HepG2 (cell line): ENCODE measurements around the gene ACAP3. TPM values are rescaled to one million over a fixed set of nuclear protein-coding genes. Genes with fewer than 3 reads are reported as not detected.

Source experiments
- CREM ChIP-seq, 2 experiments: sonication (generic) in 1 of 2; formaldehyde crosslinking in 1 of 2; IDR thresholded peaks; 2 replicates each; pipeline versions ENCODE4 v1.4.0 to v1.6.1; 2016 to 2020; ENCODE audit warnings: antibody characterized with exemption in 1 of 2, mild to moderate bottlenecking in 1 of 2, missing genetic modification reagents in 1 of 2
- DPF2 ChIP-seq: sonication (generic); formaldehyde crosslinking; IDR thresholded peaks from 2 replicates; pipeline ENCODE4 v1.4.0; 2020; ENCODE audit warnings: mild to moderate bottlenecking, low read depth, missing genetic modification reagents, borderline replicate concordance
- FOXP4 ChIP-seq: sonication (generic); formaldehyde crosslinking; IDR thresholded peaks from 2 replicates; pipeline ENCODE4 v1.4.0; 2020; ENCODE audit warnings: missing genetic modification reagents
- HMGXB4 ChIP-seq, 2 experiments: sonication (generic) in 1 of 2; formaldehyde crosslinking in 1 of 2; IDR thresholded peaks; 2 replicates each; pipeline versions ENCODE4 v1.4.0 to v1.6.1; 2018 to 2020; ENCODE audit warnings: missing genetic modification reagents in 2 of 2, borderline replicate concordance in 1 of 2, low read depth in 1 of 2, mild to moderate bottlenecking in 1 of 2, missing biosample characterization in 1 of 2
- MEIS1 ChIP-seq: sonication (generic); formaldehyde crosslinking; IDR thresholded peaks from 2 replicates; pipeline ENCODE4 v1.9.0; 2021; ENCODE audit warnings: mild to moderate bottlenecking, missing genetic modification reagents, moderate library complexity, borderline replicate concordance
- NR3C1 ChIP-seq: sonication (generic); formaldehyde crosslinking; IDR thresholded peaks from 2 replicates; pipeline ENCODE4 v1.4.0; 2020; ENCODE audit warnings: missing genetic modification reagents
- ONECUT2 ChIP-seq: sonication (generic); formaldehyde crosslinking; IDR thresholded peaks from 2 replicates; pipeline ENCODE4 v1.4.0; 2020; ENCODE audit warnings: missing genetic modification reagents
- PCBP2 ChIP-seq: fragments of 200-400 bp; formaldehyde crosslinking; optimal IDR thresholded peaks from 2 replicates; pipeline ENCODE3; 2018; ENCODE audit warnings: low read length, low read depth; ENCODE audit not compliant: poor library complexity, severe bottlenecking
- STAG1 ChIP-seq: sonication (generic); formaldehyde crosslinking; IDR thresholded peaks from 2 replicates; pipeline ENCODE4 v1.4.0; 2020; ENCODE audit warnings: missing genetic modification reagents
- SYNCRIP ChIP-seq: fragments of 200-400 bp; formaldehyde crosslinking; IDR thresholded peaks from 2 replicates; pipeline ENCODE4 v1.6.1; 2018; ENCODE audit warnings: mild to moderate bottlenecking, low read depth, low read length; ENCODE audit not compliant: insufficient read depth
- TMF1 ChIP-seq: sonication (generic); formaldehyde crosslinking; IDR thresholded peaks from 2 replicates; pipeline ENCODE4 v1.8.1; 2022; ENCODE audit warnings: low read depth, missing genetic modification reagents
- YEATS4 ChIP-seq: sonication (generic); formaldehyde crosslinking; IDR thresholded peaks from 2 replicates; pipeline ENCODE4 v1.4.0; 2020; ENCODE audit warnings: missing genetic modification reagents, borderline replicate concordance
- ZMAT5 ChIP-seq: sonication (generic); formaldehyde crosslinking; IDR thresholded peaks from 2 replicates; pipeline ENCODE4 v1.5.0; 2020; ENCODE audit warnings: mild to moderate bottlenecking, low read depth, missing genetic modification reagents, borderline replicate concordance
- ZMYM3 ChIP-seq: sonication (generic); formaldehyde crosslinking; IDR thresholded peaks from 2 replicates; pipeline ENCODE4 v1.5.1; 2020; ENCODE audit warnings: mild to moderate bottlenecking, missing genetic modification reagents
- ZNF121 ChIP-seq: sonication (generic); formaldehyde crosslinking; IDR thresholded peaks from 2 replicates; pipeline ENCODE4 v1.5.0; 2020; ENCODE audit warnings: mild to moderate bottlenecking, missing genetic modification reagents
- ZNF367 ChIP-seq: sonication (generic); formaldehyde crosslinking; IDR thresholded peaks from 2 replicates; pipeline ENCODE4 v1.4.0; 2020; ENCODE audit warnings: missing genetic modification reagents, borderline replicate concordance
- ZNF609 ChIP-seq: sonication (generic); formaldehyde crosslinking; IDR thresholded peaks from 2 replicates; pipeline ENCODE4 v1.4.0; 2020; ENCODE audit warnings: mild to moderate bottlenecking, missing genetic modification reagents, borderline replicate concordance
- ZNF615 ChIP-seq: sonication (generic); formaldehyde crosslinking; IDR thresholded peaks from 2 replicates; pipeline ENCODE4 v1.5.0; 2020; ENCODE audit warnings: mild to moderate bottlenecking, missing genetic modification reagents, borderline replicate concordance
- ZSCAN31 ChIP-seq: sonication (generic); formaldehyde crosslinking; IDR thresholded peaks from 2 replicates; pipeline ENCODE4 v1.5.0; 2020; ENCODE audit warnings: low read depth, mild to moderate bottlenecking, missing genetic modification reagents
- polyA plus RNA-seq, 8 experiments: library from polyadenylated mRNA; depleted of rRNA in 3 of 8; stranded (reverse) in 7 of 8; unstranded in 1 of 8; fragments of >200 nt; fragmentation: Illumina TruSeq in 4 of 8; extraction: Trizol in 4 of 8; gene quantifications; 2 replicates each; pipeline versions ENCODE4 v1.2.1 to v1.2.3, GENCODE V29; 2011 to 2016; ENCODE audit warnings: low read depth in 4 of 8, missing spikeins in 1 of 8, mixed read lengths in 1 of 8; ENCODE audit not compliant: insufficient read depth in 1 of 8
- total RNA-seq, 5 experiments: library from RNA; depleted of rRNA; stranded (reverse); fragments of >200 nt; fragmentation: Illumina TruSeq; extraction: Trizol; gene quantifications; 2 replicates each; pipeline ENCODE4 v1.2.3, GENCODE V29; 2016; ENCODE audit warnings: low read depth in 1 of 5

Gene ACAP3
- total and polyA plus RNA-seq, 2 of the 13 experiments (the other 11 are each of a cell fraction or from before 2014, with no cell fraction given): 29.4 to 50.8 TPM

GRCh38 chr1:1291548-1292441 is 15.9 kb downstream of the ACAP3 start (continued):
- peak in 1 of 2 experiments; percentile 83; a peak in 2 of 4 replicates for TF ChIP-seq HMGXB4 (CRISPR knock-in tag; IDR thresholded peaks at IDR 0.05; ENCODE audit: borderline replicate concordance in 1 of 2, low read depth in 1 of 2)
- TF ChIP-seq ZNF615 (CRISPR knock-in tag): no peak
- TF ChIP-seq ZMYM3 (CRISPR knock-in tag): no peak
- TF ChIP-seq ZNF609 (CRISPR knock-in tag): no peak
- no peak; the same call in 1 of the 2 replicates for TF ChIP-seq MEIS1
- no peak for TF ChIP-seq ZMAT5
- TF ChIP-seq TMF1: no peak
- no peak for TF ChIP-seq ZSCAN31 (CRISPR knock-in tag)
- TF ChIP-seq DPF2 (CRISPR knock-in tag): no peak
- TF ChIP-seq CREM (IDR thresholded peaks at IDR 0.05): no peak
- no peak for TF ChIP-seq CREM (CRISPR knock-in tag; IDR thresholded peaks at IDR 0.05)
- TF ChIP-seq ONECUT2 (CRISPR knock-in tag): no peak
- TF ChIP-seq FOXP4: no peak
- no peak for TF ChIP-seq SYNCRIP
- no peak for TF ChIP-seq ZNF367
- no peak for TF ChIP-seq ZNF121
- TF ChIP-seq YEATS4 (CRISPR knock-in tag): no peak
- no peak for TF ChIP-seq PCBP2
- peak; percentile 86 for TF ChIP-seq STAG1
- TF ChIP-seq NR3C1 (CRISPR knock-in tag): no peak
